ENCODE data around the gene ADARB2.

ADARB2 gene

GRCh38 chr10:1183701-1184100, 553.6 kb downstream of the ADARB2 start:
- H3K27me3 ChIP-seq: no peaks in the 10 kb centered on the region
- H3K36me3 ChIP-seq: no peaks in the 10 kb centered on the region
- no peak for TF ChIP-seq CTCF (IDR thresholded peaks at IDR 0.05; ENCODE audit: low read depth, low read length)
- H3K4me3 ChIP-seq (ENCODE audit: low read depth, low read length): no peak overlapping the region
- no peaks in the 10 kb centered on the region for H3K4me1 ChIP-seq
- no peak for DNase-seq
- H3K9me3 ChIP-seq: no peaks in the 10 kb centered on the region

GRCh38 chr10:1183033-1183396, 554.3 kb downstream of the ADARB2 start:
- H3K4me3 ChIP-seq (ENCODE audit: low read depth, low read length): no peak overlapping the region
- no peaks in the 10 kb centered on the region for H3K27me3 ChIP-seq
- H3K36me3 ChIP-seq: no peaks in the 10 kb centered on the region
- DNase-seq: no peak
- no peaks in the 10 kb centered on the region for H3K9me3 ChIP-seq
- no peaks in the 10 kb centered on the region for H3K4me1 ChIP-seq
- no peak for TF ChIP-seq CTCF (IDR thresholded peaks at IDR 0.05; ENCODE audit: low read depth, low read length)

GRCh38 chr10:1182280-1183032, 554.9 kb downstream of the ADARB2 start:
- H3K4me1 ChIP-seq: no peaks in the 10 kb centered on the region

GRCh38 chr10:1180836-1181235, 556.5 kb downstream of the ADARB2 start:
- H3K9me3 ChIP-seq: no peaks in the 10 kb centered on the region
- no peak overlapping the region for H3K4me3 ChIP-seq (ENCODE audit: low read depth, low read length)
- no peak for DNase-seq
- H3K36me3 ChIP-seq: no peaks in the 10 kb centered on the region
- TF ChIP-seq CTCF (IDR thresholded peaks at IDR 0.05; ENCODE audit: low read depth, low read length): peak; percentile 15; the same call in 1 of the 2 replicates
- no peaks in the 10 kb centered on the region for H3K4me1 ChIP-seq
- H3K27me3 ChIP-seq: no peaks in the 10 kb centered on the region

More at GRCh38 chr10:1182280-1183032, 554.9 kb downstream of the ADARB2 start:
- no peaks in the 10 kb centered on the region for H3K27me3 ChIP-seq
- no peaks in the 10 kb centered on the region for H3K9me3 ChIP-seq
- no peak for TF ChIP-seq CTCF (IDR thresholded peaks at IDR 0.05; ENCODE audit: low read depth, low read length)
- no peak for DNase-seq
- no peaks in the 10 kb centered on the region for H3K36me3 ChIP-seq
- H3K4me3 ChIP-seq (ENCODE audit: low read depth, low read length): no peak overlapping the region

- Histone ChIP-seq H3K4me1 (no peaks in the 10 kb centered on the region), H3K27me3 (no peaks in the 10 kb centered on the region), H3K4me3 (ENCODE audit: low read depth, low read length) (no peak overlapping the region), H3K9me3 (no peaks in the 10 kb centered on the region), H3K36me3 (no peaks in the 10 kb centered on the region)
- no peak for TF ChIP-seq CTCF (IDR thresholded peaks at IDR 0.05; ENCODE audit: low read depth, low read length)
- no peak for DNase-seq
These were observed 557.1 kb downstream of the ADARB2 start for GRCh38 chr10:1180071-1180730.

Measured in BE2C (cell line).